GM18519 (cell line): Measurements from ENCODE around the gene KCNJ12.

ENCODE experiments used
- ATAC-seq: cut with Tn5 transposase; IDR thresholded peaks from one replicate; pipeline ENCODE4 v1.9.1; 2021; ENCODE audit warnings: mild to moderate bottlenecking, moderate library complexity; ENCODE audit not compliant: unreplicated experiment, low FRiP score

The KCNJ12 gene

DNA sequence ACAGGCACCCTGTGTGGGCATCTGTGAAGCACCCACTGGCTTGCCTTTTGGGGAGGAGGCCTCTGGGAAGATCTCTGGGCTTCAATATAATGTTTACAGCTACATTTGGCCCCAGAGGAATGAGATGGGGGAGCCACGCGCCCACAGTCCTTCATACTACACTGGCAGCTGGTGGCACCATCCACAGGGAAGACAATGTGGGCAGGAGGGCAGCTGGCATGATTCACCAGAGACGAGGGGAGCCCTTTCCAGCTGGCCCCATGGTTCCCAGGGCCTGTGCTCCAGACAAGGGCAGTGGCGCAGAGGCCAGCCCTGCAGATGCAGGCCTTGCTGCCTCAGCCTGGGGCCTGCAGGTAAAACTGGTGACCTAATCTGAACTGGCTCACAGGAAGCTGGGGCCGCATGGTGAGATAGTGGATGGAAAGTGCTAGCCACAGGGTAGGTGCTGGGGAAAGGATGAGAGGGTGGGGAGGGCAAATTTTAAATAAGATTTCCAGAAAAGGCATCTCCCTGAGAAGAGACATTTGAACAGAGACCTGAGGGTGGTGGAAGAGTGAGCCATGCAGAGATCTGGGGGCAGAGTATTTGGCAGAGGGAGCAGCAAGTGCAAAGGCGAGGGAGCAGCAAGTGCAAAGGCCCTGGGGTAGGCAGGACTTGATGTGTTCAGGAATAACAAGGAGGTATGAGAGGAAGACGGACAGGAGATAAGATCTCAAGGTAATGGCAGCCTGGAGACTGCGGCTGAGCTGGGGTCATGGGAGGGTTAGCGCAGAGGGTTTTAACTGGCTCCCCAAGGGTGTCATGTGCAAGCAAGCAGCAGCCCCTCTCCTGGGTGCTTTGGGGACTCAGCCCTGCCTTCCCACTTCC is 12.1 kb upstream of the KCNJ12 start:
- ATAC-seq, result no peak

- ATAC-seq, result no peak
Measured at GRCh38 chr17:21365016-21365415, 11.1 kb upstream of the KCNJ12 start.

- no peak for ATAC-seq
Measured at GRCh38 chr17:21368545-21369246, 7.5 kb upstream of the KCNJ12 start.

GRCh38 chr17:21369395-21369794 is 6.8 kb upstream of the KCNJ12 start:
- ATAC-seq, result no peak

GRCh38 chr17:21370430-21370829 is 5.7 kb upstream of the KCNJ12 start:
- ATAC-seq, result no peak

GRCh38 chr17:21371511-21372081 is 4.6 kb upstream of the KCNJ12 start:
- ATAC-seq, result no peak

GRCh38 chr17:21372256-21372954 is 3.8 kb upstream of the KCNJ12 start:
- no peak for ATAC-seq

DNA sequence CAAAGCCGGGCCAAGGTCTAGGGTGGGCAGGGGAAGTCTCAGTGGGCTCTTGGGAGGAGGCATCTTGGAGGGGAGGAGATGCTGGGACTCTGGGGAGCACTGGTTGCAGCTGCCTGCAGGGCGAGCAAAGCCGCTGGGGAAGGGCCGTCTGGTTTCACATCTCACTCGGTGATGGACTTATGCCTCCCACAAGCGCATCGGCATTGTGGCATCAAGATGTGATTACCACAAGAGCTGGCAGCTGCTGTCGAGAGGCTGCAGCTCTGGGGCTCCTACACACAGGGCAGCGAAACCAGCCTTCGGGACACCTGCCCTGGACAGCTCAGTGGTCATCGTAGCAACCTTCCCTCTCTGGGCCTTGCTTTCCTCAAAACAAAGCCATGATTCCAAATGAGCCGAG is 3.1 kb upstream of the KCNJ12 start:
- ATAC-seq, result no peak

GRCh38 chr17:21373696-21374440 is 2.3 kb upstream of the KCNJ12 start:
- no peak for ATAC-seq

DNA sequence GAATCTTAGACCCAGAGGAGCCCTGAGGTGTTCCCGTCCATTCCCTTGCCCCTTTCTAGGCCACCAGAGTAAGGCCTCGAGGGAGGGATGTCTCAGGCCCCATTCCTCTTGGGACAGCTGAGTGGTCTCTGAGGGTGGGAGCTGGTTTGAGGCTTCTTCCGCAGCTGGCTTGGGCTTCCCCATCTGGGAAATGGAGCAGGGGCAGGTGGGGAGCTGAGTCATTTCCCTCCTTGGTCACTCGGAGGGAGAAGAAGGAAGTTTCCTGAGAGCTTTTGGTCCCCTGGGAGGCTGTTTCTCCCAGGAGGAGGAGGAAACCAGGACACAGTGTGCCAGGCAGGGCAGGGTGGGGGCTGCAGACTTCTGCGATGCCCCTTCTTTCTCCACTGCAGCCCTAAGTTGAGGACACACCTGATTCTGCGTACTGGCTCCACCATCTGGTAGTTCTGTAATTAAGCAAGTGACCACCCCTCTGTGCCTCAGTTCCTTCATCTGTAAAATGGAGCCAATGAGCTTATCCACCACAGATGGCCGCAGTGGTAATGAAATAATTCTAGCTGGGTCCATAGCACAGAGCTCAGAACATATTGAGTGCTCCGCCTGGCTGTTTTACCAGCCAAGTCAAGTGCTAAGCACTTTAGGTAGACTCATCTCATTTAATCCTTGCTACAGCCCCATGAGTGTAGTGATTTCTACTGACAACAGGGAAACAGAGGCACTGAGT is 1.6 kb upstream of the KCNJ12 start:
- ATAC-seq, result no peak

DNA sequence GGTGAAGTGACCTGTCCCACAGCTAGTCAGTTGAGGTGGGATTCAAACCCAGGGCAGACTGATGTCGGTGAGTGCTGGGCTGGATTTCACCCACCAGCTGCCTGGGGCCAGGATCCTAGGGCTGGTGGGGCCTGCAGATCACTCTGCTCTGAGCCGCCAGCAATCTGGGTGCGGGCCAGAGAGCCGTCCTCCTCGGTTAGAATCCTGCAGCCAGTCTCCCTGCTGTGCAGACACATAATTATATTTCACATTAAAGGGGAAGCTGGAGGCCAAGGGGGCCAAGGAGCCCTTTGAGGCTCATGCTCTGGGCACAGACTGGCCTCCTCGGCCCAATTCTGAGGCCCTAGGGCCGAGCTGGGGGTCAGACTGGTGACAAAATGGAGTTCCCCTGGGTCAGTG is 996 bp upstream of the KCNJ12 start:
- no peak for ATAC-seq

DNA sequence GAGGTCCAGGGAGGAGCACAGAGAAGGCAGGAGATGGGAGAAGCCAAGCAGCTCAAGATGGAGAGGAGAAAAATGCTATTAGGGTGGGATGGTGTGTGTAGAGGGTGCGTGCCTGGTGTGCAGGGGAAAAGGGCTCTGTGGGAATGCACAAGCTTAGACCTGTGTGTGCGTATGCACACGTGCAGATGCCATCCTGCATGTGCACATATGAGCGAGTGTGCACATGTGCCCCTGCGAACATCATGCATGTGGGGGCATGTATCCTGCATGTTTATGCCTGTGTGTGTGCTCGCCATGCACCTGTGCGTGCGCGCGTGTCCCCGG is 438 bp upstream of the KCNJ12 start:
- no peak for ATAC-seq

DNA sequence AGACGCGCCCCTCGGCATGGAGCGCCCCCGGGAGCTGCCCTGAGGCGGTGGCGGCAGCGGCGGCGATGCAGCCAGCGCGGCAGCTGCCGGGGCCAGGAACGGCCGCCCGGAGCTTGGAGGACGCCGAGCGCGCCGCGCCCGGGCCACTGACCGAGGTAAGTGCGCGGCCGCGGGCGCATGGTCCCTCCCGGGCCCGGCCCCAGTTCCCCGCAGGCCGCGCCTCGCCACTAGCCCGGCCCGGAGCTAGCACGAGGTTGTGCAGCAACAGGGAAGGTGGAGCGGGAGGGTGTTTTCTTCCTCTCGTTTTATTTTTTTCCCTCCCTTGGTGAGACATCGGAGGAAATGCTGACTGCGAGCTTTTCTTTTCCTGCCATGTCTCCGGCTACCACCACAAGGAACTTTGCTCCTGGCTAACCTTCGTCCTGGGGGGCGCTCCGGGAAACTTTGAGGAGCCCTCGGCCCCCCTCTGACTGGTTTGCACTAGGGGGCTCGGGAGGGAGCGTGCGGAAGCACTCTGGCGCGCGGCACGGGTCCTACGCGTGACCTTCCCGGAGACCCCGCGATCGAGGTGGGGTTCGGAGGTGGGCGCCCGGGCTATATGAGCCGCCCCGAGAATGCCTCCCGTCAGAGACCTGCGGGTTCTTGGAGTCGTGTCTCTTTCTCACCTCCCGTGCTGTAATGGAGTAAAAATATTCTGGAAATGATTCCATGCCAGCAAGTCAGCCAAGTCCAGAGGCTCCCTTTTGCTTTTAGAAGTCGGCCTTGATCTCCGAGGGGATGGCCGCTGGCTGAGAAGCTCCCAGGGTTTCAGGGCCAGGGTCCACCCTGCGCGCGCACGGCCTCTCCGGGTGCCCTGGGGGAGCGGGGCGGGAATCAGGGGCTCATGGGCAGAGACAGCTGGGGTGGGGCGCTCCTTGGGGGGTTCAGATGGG is 868 bp downstream of the KCNJ12 start:
- no peak for ATAC-seq

DNA sequence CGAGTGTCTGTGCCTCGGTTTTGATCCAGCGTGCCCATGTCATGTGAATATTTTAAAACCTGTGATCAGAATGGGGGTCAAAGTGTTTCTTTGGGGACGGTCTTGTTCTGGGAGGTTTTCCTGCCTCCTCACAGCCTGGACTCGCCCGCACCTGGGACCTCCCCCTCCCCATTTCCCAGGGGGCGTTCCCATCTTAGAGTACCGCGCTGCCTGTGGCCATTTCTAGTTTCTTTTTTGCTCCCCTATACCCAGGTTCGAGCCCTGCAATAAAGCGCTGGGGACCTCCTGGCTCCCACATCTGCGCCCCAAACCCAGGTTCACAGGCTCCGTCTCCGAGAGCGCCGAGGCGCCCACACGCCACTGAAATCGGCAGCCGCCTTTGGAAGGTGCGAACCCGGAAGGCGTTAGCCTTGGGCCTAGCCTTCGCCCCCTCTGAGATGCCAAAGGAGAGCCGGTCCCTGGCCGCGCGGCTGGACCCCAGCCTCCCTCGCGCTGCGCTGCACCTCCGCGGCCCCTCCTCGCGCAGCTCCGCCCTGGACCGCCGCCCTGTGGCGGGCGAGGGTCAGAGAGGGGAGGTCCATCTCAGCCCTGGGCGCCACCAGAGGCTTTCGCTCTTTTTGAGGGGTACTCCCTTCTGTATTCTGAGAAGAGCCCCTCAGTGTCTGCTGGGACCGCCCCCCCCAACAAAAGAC is 1.7 kb downstream of the KCNJ12 start:
- ATAC-seq, result no peak

- no peak for ATAC-seq
Measured at GRCh38 chr17:21378553-21378952, 2.4 kb downstream of the KCNJ12 start.

- no peak for ATAC-seq
Measured at GRCh38 chr17:21379080-21379711, 3.0 kb downstream of the KCNJ12 start.

DNA sequence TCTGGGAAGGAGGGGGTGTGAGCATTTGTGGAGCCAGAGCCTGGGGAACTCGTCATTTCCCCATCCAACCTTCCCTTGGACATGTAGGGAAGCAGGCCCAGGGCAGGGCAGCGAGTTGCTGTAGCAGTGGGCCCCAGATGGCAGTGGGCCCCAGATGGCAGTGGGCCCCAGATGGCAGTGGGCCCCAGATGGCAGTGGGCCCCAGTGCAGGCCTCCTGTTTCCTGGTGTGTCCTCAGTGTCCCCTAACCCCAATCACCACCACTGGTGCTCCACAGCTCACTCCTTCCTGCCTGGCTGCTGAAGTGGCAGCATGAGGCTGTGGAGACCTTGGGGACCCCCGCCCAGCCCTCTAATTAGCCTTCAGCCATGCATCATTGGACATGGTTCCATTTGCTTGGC is 4.5 kb downstream of the KCNJ12 start:
- no peak for ATAC-seq
